ENCODE results near the gene SCN1A. TPM values are rescaled to one million over a fixed set of nuclear protein-coding genes. Genes with fewer than 3 reads are reported as not detected.

The SCN1A gene
- total RNA-seq, 1 donor from 2014 or later = 8.6 TPM

DNA sequence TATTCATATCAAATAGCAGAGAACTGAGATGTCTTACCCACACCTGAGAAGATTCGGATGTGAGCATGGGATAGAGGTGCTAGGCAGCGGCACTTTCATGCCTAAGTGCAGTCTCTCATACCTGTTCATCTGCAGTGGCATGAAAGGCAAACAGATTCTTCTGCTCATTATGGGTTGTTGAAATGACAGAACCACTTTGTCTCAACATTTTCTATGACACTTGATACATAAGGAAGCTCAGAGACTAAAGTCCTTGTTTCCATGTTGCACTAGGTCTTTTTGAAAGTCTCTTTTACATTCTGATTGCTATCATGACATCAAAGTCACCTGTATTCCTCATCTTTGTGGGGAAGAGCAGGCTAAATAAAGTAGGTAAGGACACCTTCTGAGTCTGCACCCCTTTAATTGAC lies 8.0 kb upstream of the SCN1A start:
- no peak for DNase-seq (ENCODE audit: low read depth, low spot score)

DNA sequence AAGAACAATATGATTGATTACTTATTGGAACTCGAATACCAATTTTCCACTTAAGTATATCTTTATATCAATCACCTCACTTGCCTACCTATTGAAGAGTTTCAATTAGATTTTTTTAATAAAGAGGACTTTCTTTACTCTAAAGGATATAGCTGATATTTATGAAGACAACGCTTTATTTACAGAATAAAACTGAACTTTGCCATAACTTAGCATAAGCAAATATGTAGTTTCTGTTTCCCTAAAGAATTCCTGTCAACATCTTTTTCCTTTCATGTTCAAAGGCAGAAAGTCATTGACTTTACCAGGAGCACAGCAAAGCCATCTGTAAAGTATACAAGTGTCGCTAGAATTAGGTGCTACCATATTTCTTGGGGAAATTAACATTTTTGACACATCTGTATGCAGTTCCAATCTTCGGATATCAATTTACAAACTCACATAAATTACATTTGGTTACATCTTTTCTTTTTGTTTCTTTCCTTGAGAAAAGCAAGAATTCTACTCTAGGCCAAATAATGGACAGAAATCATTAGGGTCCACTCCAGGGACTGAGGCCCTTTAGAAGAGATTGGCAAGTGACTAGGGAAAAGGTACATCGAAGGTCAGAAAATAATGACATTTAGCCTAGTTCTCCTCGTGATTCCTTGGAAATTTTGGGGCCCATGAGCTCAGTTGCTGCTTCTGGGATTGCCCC lies 7.5 kb upstream of the SCN1A start:
- H3K4me3 Mint-ChIP-seq = no peak overlapping the region
- H3K36me3 Mint-ChIP-seq (ENCODE audit: low read depth) = no peaks in the 10 kb centered on the region
- no peak for DNase-seq (ENCODE audit: low read depth, low spot score)
- H3K9me3 Mint-ChIP-seq = no peaks in the 10 kb centered on the region
- TF ChIP-seq, protein P1, sequence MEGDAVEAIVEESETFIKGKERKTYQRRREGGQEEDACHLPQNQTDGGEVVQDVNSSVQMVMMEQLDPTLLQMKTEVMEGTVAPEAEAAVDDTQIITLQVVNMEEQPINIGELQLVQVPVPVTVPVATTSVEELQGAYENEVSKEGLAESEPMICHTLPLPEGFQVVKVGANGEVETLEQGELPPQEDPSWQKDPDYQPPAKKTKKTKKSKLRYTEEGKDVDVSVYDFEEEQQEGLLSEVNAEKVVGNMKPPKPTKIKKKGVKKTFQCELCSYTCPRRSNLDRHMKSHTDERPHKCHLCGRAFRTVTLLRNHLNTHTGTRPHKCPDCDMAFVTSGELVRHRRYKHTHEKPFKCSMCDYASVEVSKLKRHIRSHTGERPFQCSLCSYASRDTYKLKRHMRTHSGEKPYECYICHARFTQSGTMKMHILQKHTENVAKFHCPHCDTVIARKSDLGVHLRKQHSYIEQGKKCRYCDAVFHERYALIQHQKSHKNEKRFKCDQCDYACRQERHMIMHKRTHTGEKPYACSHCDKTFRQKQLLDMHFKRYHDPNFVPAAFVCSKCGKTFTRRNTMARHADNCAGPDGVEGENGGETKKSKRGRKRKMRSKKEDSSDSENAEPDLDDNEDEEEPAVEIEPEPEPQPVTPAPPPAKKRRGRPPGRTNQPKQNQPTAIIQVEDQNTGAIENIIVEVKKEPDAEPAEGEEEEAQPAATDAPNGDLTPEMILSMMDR (conservative IDR thresholded peaks at IDR 0.05) = no peak
- H3K27me3 Mint-ChIP-seq (ENCODE audit: low read depth) = no peaks in the 10 kb centered on the region
- no peak overlapping the region for H3K27ac Mint-ChIP-seq (ENCODE audit: unreplicated experiment)
- H3K4me1 Mint-ChIP-seq = peaks cover 3% of the 10 kb centered on the region

More for the DNA sequence above, 8.0 kb upstream of the SCN1A start:
- Mint-ChIP-seq H3K4me1 (peaks cover 3% of the 10 kb centered on the region), H3K27ac (ENCODE audit: unreplicated experiment) (no peak overlapping the region), H3K27me3 (ENCODE audit: low read depth) (no peaks in the 10 kb centered on the region), H3K4me3 (no peak overlapping the region), H3K9me3 (no peaks in the 10 kb centered on the region), H3K36me3 (ENCODE audit: low read depth) (no peaks in the 10 kb centered on the region)
- TF ChIP-seq, protein P1 (conservative IDR thresholded peaks at IDR 0.05) = no peak

DNA sequence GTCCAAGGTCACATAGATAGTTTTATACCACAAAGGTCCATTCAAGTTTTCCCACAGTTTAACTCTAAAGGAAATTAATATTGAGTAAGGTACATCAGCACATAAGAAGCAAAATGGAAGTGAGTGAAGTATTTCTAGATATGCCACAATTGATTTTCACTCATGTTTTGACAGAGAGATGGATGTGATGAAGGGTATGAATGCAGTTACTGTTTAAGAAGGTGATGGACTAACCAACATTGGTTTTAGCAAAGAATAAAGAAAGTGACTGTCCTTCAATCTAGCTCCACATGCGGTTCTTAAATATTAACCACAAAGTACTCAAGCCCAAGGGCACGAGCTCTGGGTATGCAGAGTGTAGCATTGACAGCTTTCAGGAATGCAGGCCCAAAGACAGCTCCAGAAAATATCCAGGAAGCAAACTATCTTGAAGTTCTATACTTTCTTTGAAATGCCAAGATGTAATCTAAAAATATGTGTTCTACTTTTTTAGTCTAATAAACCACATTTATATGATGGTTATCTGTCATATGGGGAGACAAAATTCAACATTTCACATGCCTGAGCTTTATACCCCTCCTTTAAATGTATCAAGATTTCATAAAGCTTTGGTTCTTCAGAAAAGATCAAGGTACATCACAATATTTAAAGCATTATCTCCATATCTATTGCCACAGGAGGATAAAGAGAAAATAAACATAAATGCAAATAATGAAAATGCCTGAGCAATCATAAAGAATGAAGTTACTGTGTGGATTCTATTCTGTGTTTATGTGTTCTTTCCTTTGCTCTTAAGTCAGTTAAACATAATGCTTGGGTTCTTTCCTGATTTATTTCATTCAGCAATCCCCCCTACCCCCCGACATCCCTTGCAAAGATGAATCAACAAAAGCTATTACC lies 6.7 kb upstream of the SCN1A start:
- Mint-ChIP-seq H3K27me3 (ENCODE audit: low read depth) (no peaks in the 10 kb centered on the region), H3K36me3 (ENCODE audit: low read depth) (no peaks in the 10 kb centered on the region), H3K4me3 (no peak overlapping the region), H3K4me1 (peaks cover 3% of the 10 kb centered on the region), H3K9me3 (no peaks in the 10 kb centered on the region), H3K27ac (ENCODE audit: unreplicated experiment) (no peak overlapping the region)
- TF ChIP-seq, protein P1 (conservative IDR thresholded peaks at IDR 0.05) = no peak
- DNase-seq (ENCODE audit: low read depth, low spot score) = no peak

DNA sequence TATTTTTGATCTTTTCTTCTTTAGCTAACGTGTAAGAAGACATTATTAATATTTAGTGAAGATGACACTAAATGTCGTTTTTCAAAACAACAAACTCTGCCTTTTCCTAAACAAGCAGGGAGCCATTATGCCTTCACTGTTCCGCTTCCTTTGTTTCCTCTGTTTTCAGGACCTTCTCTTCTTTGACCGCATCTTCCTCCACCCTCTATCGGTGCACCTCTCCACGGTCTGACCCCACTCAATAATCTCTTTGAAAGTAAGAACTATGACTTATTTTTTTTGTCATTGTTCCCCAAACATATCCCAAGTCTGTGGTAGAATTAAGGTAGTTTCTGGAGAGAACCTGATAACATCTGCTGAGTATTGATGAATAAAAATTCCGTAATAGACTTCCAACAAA lies 5.8 kb upstream of the SCN1A start:
- no peaks in the 10 kb centered on the region for H3K36me3 Mint-ChIP-seq (ENCODE audit: low read depth)
- no peaks in the 10 kb centered on the region for H3K9me3 Mint-ChIP-seq
- no peaks in the 10 kb centered on the region for H3K27me3 Mint-ChIP-seq (ENCODE audit: low read depth)
- H3K4me1 Mint-ChIP-seq = peaks cover 3% of the 10 kb centered on the region
- TF ChIP-seq, protein P1 (conservative IDR thresholded peaks at IDR 0.05) = no peak
- DNase-seq (ENCODE audit: low read depth, low spot score) = no peak
- no peak overlapping the region for H3K4me3 Mint-ChIP-seq
- no peak overlapping the region for H3K27ac Mint-ChIP-seq (ENCODE audit: unreplicated experiment)

DNA sequence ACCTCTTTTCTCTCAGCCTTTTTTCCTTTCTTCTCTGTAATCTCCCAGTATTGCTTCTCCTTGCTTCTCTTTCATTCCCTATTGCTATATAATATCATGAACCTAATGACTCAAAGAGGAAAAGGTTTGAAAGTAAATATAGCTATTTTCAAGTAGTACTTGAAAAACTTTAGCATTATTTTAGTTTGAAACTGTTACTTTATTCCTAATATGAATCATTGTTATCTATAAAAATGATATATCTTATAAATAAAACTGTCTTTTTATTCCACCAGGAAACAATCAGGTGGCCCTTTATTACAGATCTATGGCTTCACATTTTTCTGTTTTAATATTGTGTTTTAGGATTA lies 311 bp upstream of the SCN1A start:
- Mint-ChIP-seq H3K27me3 (ENCODE audit: low read depth) (no peaks in the 10 kb centered on the region), H3K36me3 (ENCODE audit: low read depth) (no peaks in the 10 kb centered on the region), H3K4me3 (peak overlapping the region; percentile 84), H3K27ac (ENCODE audit: unreplicated experiment) (no peak overlapping the region), H3K4me1 (peaks cover 32% of the 10 kb centered on the region), H3K9me3 (no peaks in the 10 kb centered on the region)
- no peak for DNase-seq (ENCODE audit: low read depth, low spot score)
- TF ChIP-seq, protein P1 (conservative IDR thresholded peaks at IDR 0.05) = no peak
